Breast epithelium (tissue), 3 donors: ENCODE measurements around the gene TBC1D9B.
"Not testable (repeated sequence)": the region's sequence is repeated elsewhere in the genome, so short reads cannot be mapped to it uniquely, and the experiment has no call there.

Experiments used
- CTCF ChIP-seq, 3 donors: fragments of 450-650 bp; IDR thresholded peaks; one replicate each; pipeline ENCODE4 v1.5.1; 2016 to 2017; ENCODE audit warnings: antibody characterized with exemption in 3 of 3, mild to moderate bottlenecking in 3 of 3, moderate library complexity in 3 of 3
- POLR2A ChIP-seq: fragments of 450-650 bp; IDR thresholded peaks from one replicate; pipeline ENCODE4 v1.6.1; 2016; ENCODE audit warnings: antibody characterized with exemption, mild to moderate bottlenecking, moderate library complexity

GRCh38 chr5:179871533-179871932 lies 36.2 kb downstream of the TBC1D9B start:
- not testable (repeated sequence) for TF ChIP-seq CTCF (IDR thresholded peaks at IDR 0.05); POLR2A
